ENCODE measurements around the gene FOXP2.

DNA sequence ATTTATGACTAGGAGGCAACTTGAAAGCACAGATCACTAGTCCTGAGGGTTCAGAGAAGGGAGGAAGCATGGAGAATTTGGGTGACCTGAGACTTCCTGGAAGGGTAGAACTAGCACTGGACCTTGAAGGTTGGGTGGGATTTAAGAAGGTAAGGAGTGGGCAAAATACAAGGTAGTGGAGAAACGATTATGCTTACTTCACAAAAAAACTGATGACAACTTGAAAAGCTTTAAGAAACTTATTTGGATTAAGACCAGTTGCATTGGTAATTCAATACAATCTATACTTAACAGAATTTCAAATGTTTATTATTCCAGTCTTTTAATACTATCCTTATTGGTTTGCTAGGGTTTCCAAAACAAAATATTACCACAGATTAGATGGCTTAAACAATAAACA lies 308.7 kb downstream of the FOXP2 start:
- TF ChIP-seq, protein P1, sequence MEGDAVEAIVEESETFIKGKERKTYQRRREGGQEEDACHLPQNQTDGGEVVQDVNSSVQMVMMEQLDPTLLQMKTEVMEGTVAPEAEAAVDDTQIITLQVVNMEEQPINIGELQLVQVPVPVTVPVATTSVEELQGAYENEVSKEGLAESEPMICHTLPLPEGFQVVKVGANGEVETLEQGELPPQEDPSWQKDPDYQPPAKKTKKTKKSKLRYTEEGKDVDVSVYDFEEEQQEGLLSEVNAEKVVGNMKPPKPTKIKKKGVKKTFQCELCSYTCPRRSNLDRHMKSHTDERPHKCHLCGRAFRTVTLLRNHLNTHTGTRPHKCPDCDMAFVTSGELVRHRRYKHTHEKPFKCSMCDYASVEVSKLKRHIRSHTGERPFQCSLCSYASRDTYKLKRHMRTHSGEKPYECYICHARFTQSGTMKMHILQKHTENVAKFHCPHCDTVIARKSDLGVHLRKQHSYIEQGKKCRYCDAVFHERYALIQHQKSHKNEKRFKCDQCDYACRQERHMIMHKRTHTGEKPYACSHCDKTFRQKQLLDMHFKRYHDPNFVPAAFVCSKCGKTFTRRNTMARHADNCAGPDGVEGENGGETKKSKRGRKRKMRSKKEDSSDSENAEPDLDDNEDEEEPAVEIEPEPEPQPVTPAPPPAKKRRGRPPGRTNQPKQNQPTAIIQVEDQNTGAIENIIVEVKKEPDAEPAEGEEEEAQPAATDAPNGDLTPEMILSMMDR (IDR thresholded peaks at IDR 0.05) = no peak
- no peak for TF ChIP-seq PHF8 (IDR thresholded peaks at IDR 0.05; ENCODE audit: borderline replicate concordance, low read depth)
- TF ChIP-seq EP300 (IDR thresholded peaks at IDR 0.05) = no peak
- TF ChIP-seq TFCP2L1 (CRISPR knock-in tag; IDR thresholded peaks at IDR 0.05) = no peak
- TF ChIP-seq, protein P2, sequence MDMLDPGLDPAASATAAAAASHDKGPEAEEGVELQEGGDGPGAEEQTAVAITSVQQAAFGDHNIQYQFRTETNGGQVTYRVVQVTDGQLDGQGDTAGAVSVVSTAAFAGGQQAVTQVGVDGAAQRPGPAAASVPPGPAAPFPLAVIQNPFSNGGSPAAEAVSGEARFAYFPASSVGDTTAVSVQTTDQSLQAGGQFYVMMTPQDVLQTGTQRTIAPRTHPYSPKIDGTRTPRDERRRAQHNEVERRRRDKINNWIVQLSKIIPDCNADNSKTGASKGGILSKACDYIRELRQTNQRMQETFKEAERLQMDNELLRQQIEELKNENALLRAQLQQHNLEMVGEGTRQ (IDR thresholded peaks at IDR 0.05) = no peak
- TF ChIP-seq NFE2L2 (conservative IDR thresholded peaks at IDR 0.05; ENCODE audit: low read length) = no peak
- no peak for TF ChIP-seq ZNF302 (CRISPR knock-in tag; IDR thresholded peaks at IDR 0.05)
- TF ChIP-seq HDAC2 (IDR thresholded peaks at IDR 0.05) = no peak
- TF ChIP-seq, protein P3, sequence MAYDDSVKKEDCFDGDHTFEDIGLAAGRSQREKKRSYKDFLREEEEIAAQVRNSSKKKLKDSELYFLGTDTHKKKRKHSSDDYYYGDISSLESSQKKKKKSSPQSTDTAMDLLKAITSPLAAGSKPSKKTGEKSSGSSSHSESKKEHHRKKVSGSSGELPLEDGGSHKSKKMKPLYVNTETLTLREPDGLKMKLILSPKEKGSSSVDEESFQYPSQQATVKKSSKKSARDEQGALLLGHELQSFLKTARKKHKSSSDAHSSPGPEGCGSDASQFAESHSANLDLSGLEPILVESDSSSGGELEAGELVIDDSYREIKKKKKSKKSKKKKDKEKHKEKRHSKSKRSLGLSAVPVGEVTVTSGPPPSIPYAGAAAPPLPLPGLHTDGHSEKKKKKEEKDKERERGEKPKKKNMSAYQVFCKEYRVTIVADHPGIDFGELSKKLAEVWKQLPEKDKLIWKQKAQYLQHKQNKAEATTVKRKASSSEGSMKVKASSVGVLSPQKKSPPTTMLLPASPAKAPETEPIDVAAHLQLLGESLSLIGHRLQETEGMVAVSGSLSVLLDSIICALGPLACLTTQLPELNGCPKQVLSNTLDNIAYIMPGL (CRISPR knock-in tag; IDR thresholded peaks at IDR 0.05; ENCODE audit: borderline replicate concordance) = no peak
- no peak for TF ChIP-seq MYC (IDR thresholded peaks at IDR 0.05; ENCODE audit: borderline replicate concordance, low read length)
- TF ChIP-seq, protein P4, sequence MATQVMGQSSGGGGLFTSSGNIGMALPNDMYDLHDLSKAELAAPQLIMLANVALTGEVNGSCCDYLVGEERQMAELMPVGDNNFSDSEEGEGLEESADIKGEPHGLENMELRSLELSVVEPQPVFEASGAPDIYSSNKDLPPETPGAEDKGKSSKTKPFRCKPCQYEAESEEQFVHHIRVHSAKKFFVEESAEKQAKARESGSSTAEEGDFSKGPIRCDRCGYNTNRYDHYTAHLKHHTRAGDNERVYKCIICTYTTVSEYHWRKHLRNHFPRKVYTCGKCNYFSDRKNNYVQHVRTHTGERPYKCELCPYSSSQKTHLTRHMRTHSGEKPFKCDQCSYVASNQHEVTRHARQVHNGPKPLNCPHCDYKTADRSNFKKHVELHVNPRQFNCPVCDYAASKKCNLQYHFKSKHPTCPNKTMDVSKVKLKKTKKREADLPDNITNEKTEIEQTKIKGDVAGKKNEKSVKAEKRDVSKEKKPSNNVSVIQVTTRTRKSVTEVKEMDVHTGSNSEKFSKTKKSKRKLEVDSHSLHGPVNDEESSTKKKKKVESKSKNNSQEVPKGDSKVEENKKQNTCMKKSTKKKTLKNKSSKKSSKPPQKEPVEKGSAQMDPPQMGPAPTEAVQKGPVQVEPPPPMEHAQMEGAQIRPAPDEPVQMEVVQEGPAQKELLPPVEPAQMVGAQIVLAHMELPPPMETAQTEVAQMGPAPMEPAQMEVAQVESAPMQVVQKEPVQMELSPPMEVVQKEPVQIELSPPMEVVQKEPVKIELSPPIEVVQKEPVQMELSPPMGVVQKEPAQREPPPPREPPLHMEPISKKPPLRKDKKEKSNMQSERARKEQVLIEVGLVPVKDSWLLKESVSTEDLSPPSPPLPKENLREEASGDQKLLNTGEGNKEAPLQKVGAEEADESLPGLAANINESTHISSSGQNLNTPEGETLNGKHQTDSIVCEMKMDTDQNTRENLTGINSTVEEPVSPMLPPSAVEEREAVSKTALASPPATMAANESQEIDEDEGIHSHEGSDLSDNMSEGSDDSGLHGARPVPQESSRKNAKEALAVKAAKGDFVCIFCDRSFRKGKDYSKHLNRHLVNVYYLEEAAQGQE (IDR thresholded peaks at IDR 0.05) = no peak
- TF ChIP-seq POLR2A (IDR thresholded peaks at IDR 0.05; ENCODE audit: low read length) = no peak
- no peak for TF ChIP-seq ZSCAN20 (CRISPR knock-in tag; IDR thresholded peaks at IDR 0.05)
- TF ChIP-seq BHLHE40 (IDR thresholded peaks at IDR 0.05; ENCODE audit: low read depth, low read length) = no peak
